Kidney (tissue), 14 donors: ENCODE measurements around the gene MX2. TPM values are rescaled to one million over a fixed set of nuclear protein-coding genes. Genes with fewer than 3 reads are reported as not detected.

Experiments
- DNase-seq, 5 donors: peaks; one replicate each; pipeline ENCODE4 v3.0.0-alpha.2; 2013 to 2020
- FAIRE-seq: peaks from 2 replicates; lab custom pipeline; 2012; peaks lifted over from hg19 to GRCh38; lab: Jason Lieb, UNC
- H3K27ac ChIP-seq, 2 donors: one replicate each; pipeline ENCODE4 v1.7.0; 2013; ENCODE audit warnings: low read depth in 2 of 2, low read length in 2 of 2, inconsistent platforms in 1 of 2
- H3K27me3 ChIP-seq: one replicate; pipeline ENCODE4 v1.7.1; 2013; ENCODE audit warnings: low read length, inconsistent platforms; ENCODE audit not compliant: control insufficient read depth, insufficient read depth
- H3K36me3 ChIP-seq, 3 donors: one replicate each; pipeline versions ENCODE4 v1.7.0 to v1.7.1; 2013; ENCODE audit warnings: low read length in 3 of 3, control low read depth in 1 of 3, inconsistent platforms in 1 of 3; ENCODE audit not compliant: insufficient read depth in 3 of 3, control insufficient read depth in 2 of 3
- H3K4me1 ChIP-seq, 3 donors: one replicate each; pipeline versions ENCODE4 v1.7.0 to v1.7.1; 2013; ENCODE audit warnings: low read length in 3 of 3, inconsistent platforms in 1 of 3, low read depth in 1 of 3; ENCODE audit not compliant: control insufficient read depth in 2 of 3, insufficient read depth in 2 of 3
- H3K4me3 ChIP-seq, 3 donors: one replicate each; pipeline versions ENCODE4 v1.7.0 to v1.8.1; 2013; ENCODE audit warnings: low read length in 3 of 3, control low read depth in 1 of 3, inconsistent platforms in 1 of 3
- H3K9ac ChIP-seq, 3 donors: one replicate each; pipeline versions ENCODE4 v1.7.0 to v1.7.1; 2013; ENCODE audit warnings: low read length in 3 of 3, control low read depth in 1 of 3, inconsistent platforms in 1 of 3
- H3K9me3 ChIP-seq, 3 donors: one replicate each; pipeline versions ENCODE4 v1.7.0 to v1.7.1; 2013; ENCODE audit warnings: low read length in 3 of 3, control low read depth in 1 of 3, inconsistent platforms in 1 of 3; ENCODE audit not compliant: control insufficient read depth in 2 of 3, insufficient read depth in 1 of 3
- CTCF ChIP-seq: IDR thresholded peaks from 3 replicates; pipeline ENCODE4 v1.5.1; 2012; ENCODE audit warnings: mild to moderate bottlenecking, moderate library complexity, borderline replicate concordance; ENCODE audit not compliant: insufficient read depth; ENCODE audit errors: extremely low read depth
- intact Hi-C: fragments of 100-400 bp; cut with DNase I; formaldehyde crosslinking; loops from one replicate; pipeline ENCODE4 v1.11.1; 2022
- polyA plus RNA-seq: library from polyadenylated mRNA; stranded (reverse); fragments of 350-450 nt; fragmentation: Illumina TruSeq; extraction: RNeasy Lipid Tissue Mini Kit (QIAGEN cat#74804); gene quantifications from one replicate; pipeline ENCODE4 v1.2.3, GENCODE V29; 2014; ENCODE audit warnings: low read depth, low replicate concordance; ENCODE audit not compliant: insufficient read depth
- total RNA-seq: library from RNA; stranded (reverse); fragmentation: NEBNext Ultra II Directional; extraction: Animal tissue kit (Norgen Biotek cat#: 25700); gene quantifications from one replicate; pipeline ENCODE4 v1.2.1, GENCODE V29; 2021
- donor health status: control.
- donor health status: control.
- donor health status: control.
- donor health status: control.
- donor health status: control.
- donor health status: DM: yes; HTN: yes; CAD: no.
- donor health status: Normal renal cell carcinoma (clear cell type).

The MX2 gene
- total and polyA plus RNA-seq, 2 donors from 2014 or later = 4.3 to 11.7 TPM

DNA sequence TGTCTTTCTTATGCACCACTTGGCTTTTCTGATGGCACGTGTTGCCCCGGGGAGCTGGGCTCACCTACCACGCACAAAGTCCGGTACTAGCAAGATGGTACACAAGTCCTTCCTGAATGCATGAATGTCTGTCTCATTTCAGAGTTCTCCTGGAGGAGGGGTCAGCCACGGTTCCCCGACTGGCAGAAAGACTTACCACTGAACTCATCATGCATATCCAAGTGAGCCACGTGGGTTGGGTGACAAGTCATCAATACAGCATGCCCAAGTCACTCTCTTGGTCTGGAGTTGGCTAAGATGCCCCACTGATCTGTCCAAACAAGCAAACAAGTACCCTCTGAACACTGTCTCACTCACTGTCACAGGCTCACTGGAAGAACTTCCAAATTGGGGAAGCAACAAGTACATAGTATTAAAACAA is 35.7 kb downstream of the MX2 start:
- Histone ChIP-seq H3K4me3 (no peak overlapping the region), H3K9ac (no peak overlapping the region), H3K4me1 (no peaks in the 10 kb centered on the region), H3K36me3 (peaks cover 0 to 2% (median 0%) of the 10 kb centered on the region in 3 donors), H3K27me3 (no peaks in the 10 kb centered on the region), H3K27ac (no peak overlapping the region), H3K9me3 (no peaks in the 10 kb centered on the region)
- intact Hi-C loops = no loop called here
- DNase-seq (peak in 1 of 5 donors; percentile 23), FAIRE-seq (no peak)
- no peak for TF ChIP-seq CTCF

GRCh38 chr21:41398251-41398650 is 36.4 kb downstream of the MX2 start:
- DNase-seq (no peak), FAIRE-seq (no peak)
- intact Hi-C loops = no loop called here
- Histone ChIP-seq H3K27me3 (no peaks in the 10 kb centered on the region), H3K27ac (no peak overlapping the region), H3K9me3 (no peaks in the 10 kb centered on the region), H3K36me3 (peaks cover 0 to 2% (median 0%) of the 10 kb centered on the region in 3 donors), H3K4me3 (no peak overlapping the region), H3K9ac (no peak overlapping the region), H3K4me1 (no peaks in the 10 kb centered on the region)
- TF ChIP-seq CTCF = no peak

DNA sequence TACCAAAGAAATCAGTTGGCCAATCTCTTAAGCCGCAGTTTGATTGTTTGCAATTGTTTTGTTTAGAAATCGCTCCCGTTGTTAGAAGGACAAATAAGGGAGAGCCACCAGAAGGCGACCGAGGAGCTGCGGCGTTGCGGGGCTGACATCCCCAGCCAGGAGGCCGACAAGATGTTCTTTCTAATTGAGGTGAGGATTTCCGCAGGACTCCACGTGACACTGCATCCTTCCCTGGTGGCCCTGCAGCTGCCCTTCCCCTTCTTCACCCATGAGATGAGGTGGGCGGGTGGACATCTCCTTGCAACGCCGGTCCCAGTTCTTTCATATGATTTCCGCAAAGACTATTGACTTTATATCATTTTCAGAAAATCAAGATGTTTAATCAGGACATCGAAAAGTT is 37.0 kb downstream of the MX2 start:
- no peak for TF ChIP-seq CTCF
- intact Hi-C loops = no loop called here
- FAIRE-seq = no peak
- no peaks in the 10 kb centered on the region for H3K27me3 ChIP-seq
- no peak overlapping the region for H3K9ac ChIP-seq
- H3K27ac ChIP-seq = no peak overlapping the region
- no peak overlapping the region for H3K4me3 ChIP-seq
- DNase-seq = peak in 1 of 5 donors; percentile 1
- H3K36me3 ChIP-seq = peaks cover 0 to 2% (median 0%) of the 10 kb centered on the region in 3 donors
- H3K9me3 ChIP-seq = no peaks in the 10 kb centered on the region
- H3K4me1 ChIP-seq = no peaks in the 10 kb centered on the region

DNA sequence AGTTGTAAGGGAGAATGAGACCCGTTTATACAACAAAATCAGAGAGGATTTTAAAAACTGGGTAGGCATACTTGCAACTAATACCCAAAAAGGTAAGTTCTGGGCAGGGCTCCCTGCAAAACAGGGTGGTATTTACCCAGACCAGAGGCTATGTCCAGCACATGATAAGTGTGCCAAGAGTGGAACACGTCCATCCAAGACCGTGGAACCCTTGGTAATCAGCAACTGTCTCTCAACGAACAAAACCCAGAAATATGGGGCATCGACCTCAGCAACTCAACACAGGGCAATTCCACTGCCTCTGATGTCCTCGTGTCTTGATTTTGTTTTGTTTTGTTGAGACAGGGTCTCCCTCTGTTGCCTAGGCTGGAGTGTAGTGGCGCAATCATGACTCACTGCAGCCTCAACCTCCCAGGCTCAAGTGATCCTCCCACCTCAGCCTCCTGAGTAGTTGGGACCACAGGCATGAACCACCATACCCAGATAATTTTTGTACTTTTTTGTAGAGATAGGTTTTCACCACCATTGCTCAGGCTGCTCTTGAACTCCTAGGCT is 37.5 kb downstream of the MX2 start:
- Histone ChIP-seq H3K4me3 (no peak overlapping the region), H3K9ac (no peak overlapping the region)

More for the DNA sequence above, 37.5 kb downstream of the MX2 start:
- peaks cover 0 to 2% (median 0%) of the 10 kb centered on the region in 3 donors for H3K36me3 ChIP-seq
- no peak overlapping the region for H3K27ac ChIP-seq
- intact Hi-C loops = no loop called here
- no peaks in the 10 kb centered on the region for H3K27me3 ChIP-seq
- peak in 1 of 5 donors; percentile 5 for DNase-seq
- FAIRE-seq = no peak
- H3K4me1 ChIP-seq = no peaks in the 10 kb centered on the region
- no peak for TF ChIP-seq CTCF
- H3K9me3 ChIP-seq = no peaks in the 10 kb centered on the region
